D341Med (cell line): ENCODE results near the gene SAMD3.
"Not testable (repeated sequence)": the region's sequence is repeated elsewhere in the genome, so short reads cannot be mapped to it uniquely, and the experiment has no call there.

Experiments
- DNase-seq: peaks from one replicate; pipeline ENCODE4 v3.0.0; 2012; ENCODE audit warnings: low spot score

SAMD3 gene

GRCh38 chr6:130222775-130223174, at the start of gene SAMD3:
Gene SAMD3, minus strand, starts transcription at chr6:130222951. Its CDS starts 7,678 bp downstream, at chr6:130215273.
- no peak for DNase-seq

GRCh38 chr6:130269969-130270635, 47.4 kb upstream of the SAMD3 start:
- no peak for DNase-seq

- DNase-seq, result not testable (repeated sequence)
Observed at GRCh38 chr6:130265553-130265952, 42.8 kb upstream of the SAMD3 start.

GRCh38 chr6:130262008-130262407, 39.3 kb upstream of the SAMD3 start:
- DNase-seq, result no peak

GRCh38 chr6:130261558-130261957, 38.8 kb upstream of the SAMD3 start:
- not testable (repeated sequence) for DNase-seq

GRCh38 chr6:130260614-130261241, 38.0 kb upstream of the SAMD3 start:
- DNase-seq, result not testable (repeated sequence)

- DNase-seq, result not testable (repeated sequence)
Observed at GRCh38 chr6:130260050-130260462, 37.3 kb upstream of the SAMD3 start.

GRCh38 chr6:130259557-130259956, 36.8 kb upstream of the SAMD3 start:
- DNase-seq, result no peak

- no peak for DNase-seq
Observed at GRCh38 chr6:130259140-130259539, 36.4 kb upstream of the SAMD3 start.

- DNase-seq, result no peak
Observed at GRCh38 chr6:130252527-130253237, 29.9 kb upstream of the SAMD3 start.

GRCh38 chr6:130245267-130245666, 22.5 kb upstream of the SAMD3 start:
- no peak for DNase-seq

GRCh38 chr6:130244728-130245127, 22.0 kb upstream of the SAMD3 start:
- DNase-seq, result no peak

GRCh38 chr6:130240232-130240631, 17.5 kb upstream of the SAMD3 start:
- no peak for DNase-seq

- DNase-seq, result no peak
Observed at GRCh38 chr6:130239755-130240154, 17.0 kb upstream of the SAMD3 start.

GRCh38 chr6:130233330-130233729, 10.6 kb upstream of the SAMD3 start:
- DNase-seq, result no peak

GRCh38 chr6:130230531-130230930, 7.8 kb upstream of the SAMD3 start:
- not testable (repeated sequence) for DNase-seq

- no peak for DNase-seq
Observed at GRCh38 chr6:130229645-130230044, 6.9 kb upstream of the SAMD3 start.

GRCh38 chr6:130223508-130223907, 757 bp upstream of the SAMD3 start:
- DNase-seq, result no peak

- no peak for DNase-seq
Observed at GRCh38 chr6:130218134-130218533, 4.6 kb downstream of the SAMD3 start.

- DNase-seq, result no peak
Observed at GRCh38 chr6:130216620-130217019, 6.1 kb downstream of the SAMD3 start.

- DNase-seq, result no peak
Observed at GRCh38 chr6:130215526-130215925, 7.2 kb downstream of the SAMD3 start.

GRCh38 chr6:130212215-130212874, 10.4 kb downstream of the SAMD3 start:
- no peak for DNase-seq

GRCh38 chr6:130211691-130212090, 11.1 kb downstream of the SAMD3 start:
- no peak for DNase-seq
